Loucy (cell line): ENCODE data around the gene NRP1.

ENCODE experiments used
- H2AFZ ChIP-seq: fragments of 200-600 bp; sonication (generic); 2 replicates; pipeline ENCODE4 v1.6.0; 2016; ENCODE audit warnings: antibody characterized with exemption, mild to moderate bottlenecking, low read length, moderate library complexity
- H3F3A ChIP-seq: fragments of 200-600 bp; 2 replicates; pipeline ENCODE4 v1.6.0; 2016; ENCODE audit warnings: antibody characterized with exemption, low read depth, mild to moderate bottlenecking
- H3K27me3 ChIP-seq: fragments of 200-600 bp; sonication (generic); 2 replicates; pipeline ENCODE4 v1.6.1; 2014; ENCODE audit warnings: low read length, mild to moderate bottlenecking; ENCODE audit not compliant: insufficient read depth, poor library complexity, severe bottlenecking
- H3K36me3 ChIP-seq: fragments of 200-600 bp; sonication (generic); 2 replicates; pipeline ENCODE4 v1.6.1; 2016; ENCODE audit warnings: low read length; ENCODE audit not compliant: insufficient read depth
- H3K4me1 ChIP-seq: fragments of 200-600 bp; sonication (generic); 2 replicates; pipeline ENCODE4 v1.5.1; 2014; ENCODE audit warnings: low read length, mild to moderate bottlenecking; ENCODE audit not compliant: insufficient read depth, poor library complexity, severe bottlenecking
- H3K4me2 ChIP-seq: fragments of 200-600 bp; sonication (generic); 2 replicates; pipeline ENCODE4 v1.6.0; 2014; ENCODE audit warnings: antibody characterized with exemption, low read length, low read depth, mild to moderate bottlenecking; ENCODE audit not compliant: poor library complexity, severe bottlenecking
- H3K4me3 ChIP-seq: fragments of 200-600 bp; sonication (generic); 2 replicates; pipeline ENCODE4 v1.5.1; 2014; ENCODE audit warnings: low read length, mild to moderate bottlenecking, mixed read lengths; ENCODE audit not compliant: poor library complexity, severe bottlenecking
- H3K79me2 ChIP-seq: fragments of 200-600 bp; sonication (generic); 2 replicates; pipeline ENCODE4 v1.6.1; 2014; ENCODE audit warnings: low read length; ENCODE audit not compliant: insufficient read depth
- H3K9ac ChIP-seq: fragments of 200-600 bp; sonication (generic); 2 replicates; pipeline ENCODE4 v1.6.0; 2014; ENCODE audit warnings: mild to moderate bottlenecking, low read depth, low read length, moderate library complexity; ENCODE audit not compliant: poor library complexity, severe bottlenecking
- H3K9me2 ChIP-seq: fragments of 200-600 bp; sonication (generic); replicated peaks from 2 replicates; pipeline ENCODE4 v1.6.1; 2016; ENCODE audit warnings: low read depth, low read length, mixed read lengths
- H3K9me3 ChIP-seq: fragments of 200-600 bp; sonication (generic); 2 replicates; pipeline ENCODE4 v1.6.1; 2014; ENCODE audit warnings: mild to moderate bottlenecking, antibody characterized with exemption, low read length, low read depth; ENCODE audit not compliant: insufficient read depth
- H4K20me1 ChIP-seq: fragments of 200-600 bp; sonication (generic); 2 replicates; pipeline ENCODE4 v1.6.0; 2014; ENCODE audit warnings: antibody characterized with exemption, low read length, mild to moderate bottlenecking; ENCODE audit not compliant: insufficient read depth, poor library complexity, severe bottlenecking
- CTCF ChIP-seq: fragments of 200-600 bp; sonication (generic); conservative IDR thresholded peaks from 2 replicates; pipeline ENCODE4 v1.5.1; 2014; ENCODE audit warnings: mild to moderate bottlenecking, antibody characterized with exemption, low read length
- EZH2phosphoT487 ChIP-seq: fragments of 200-600 bp; IDR thresholded peaks from 2 replicates; pipeline ENCODE4 v1.6.1; 2018; ENCODE audit warnings: antibody characterized with exemption, mild to moderate bottlenecking, moderate library complexity, borderline replicate concordance

NRP1 gene

DNA sequence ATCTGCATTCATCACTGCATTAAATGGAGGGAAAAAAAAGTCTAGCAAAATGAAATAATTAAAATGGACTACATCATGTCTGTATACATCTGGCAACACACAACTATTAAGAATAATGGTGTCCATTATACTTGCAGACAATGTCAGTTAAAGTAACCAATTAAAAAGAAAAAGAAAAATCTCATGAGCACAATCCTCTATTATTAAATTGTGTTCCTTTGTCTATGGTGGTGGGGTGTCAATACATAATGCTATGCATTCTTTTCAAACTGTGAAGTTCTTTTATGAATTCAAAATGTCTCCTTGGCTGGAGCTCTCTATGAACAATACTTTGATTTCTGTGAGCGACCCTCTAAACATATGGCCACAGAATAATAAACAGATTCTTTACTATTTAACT lies 63.5 kb downstream of the NRP1 start:
- Histone ChIP-seq H3K9ac (no peak overlapping the region), H3K4me3 (no peak overlapping the region), H3K36me3 (no peaks in the 10 kb centered on the region), H3K9me3 (no peaks in the 10 kb centered on the region), H3F3A (no peaks in the 10 kb centered on the region), H4K20me1 (no peaks in the 10 kb centered on the region), H3K9me2 (no peaks in the 10 kb centered on the region), H3K27me3 (no peaks in the 10 kb centered on the region), H3K4me1 (no peaks in the 10 kb centered on the region), H3K4me2 (no peak overlapping the region), H2AFZ (no peak overlapping the region), H3K79me2 (no peaks in the 10 kb centered on the region)
- TF ChIP-seq EZH2phosphoT487 (no peak), CTCF (no peak)

GRCh38 chr10:33267708-33268107 lies 66.8 kb downstream of the NRP1 start:
- Histone ChIP-seq H3K79me2 (no peaks in the 10 kb centered on the region), H3K4me3 (no peak overlapping the region), H3K4me1 (no peaks in the 10 kb centered on the region), H3K4me2 (no peak overlapping the region), H3K36me3 (no peaks in the 10 kb centered on the region), H3K9me3 (no peaks in the 10 kb centered on the region), H3K9me2 (no peaks in the 10 kb centered on the region), H2AFZ (no peak overlapping the region), H4K20me1 (no peaks in the 10 kb centered on the region), H3K27me3 (no peaks in the 10 kb centered on the region), H3F3A (no peaks in the 10 kb centered on the region), H3K9ac (no peak overlapping the region)
- TF ChIP-seq CTCF = no peak
- TF ChIP-seq EZH2phosphoT487 = no peak

DNA sequence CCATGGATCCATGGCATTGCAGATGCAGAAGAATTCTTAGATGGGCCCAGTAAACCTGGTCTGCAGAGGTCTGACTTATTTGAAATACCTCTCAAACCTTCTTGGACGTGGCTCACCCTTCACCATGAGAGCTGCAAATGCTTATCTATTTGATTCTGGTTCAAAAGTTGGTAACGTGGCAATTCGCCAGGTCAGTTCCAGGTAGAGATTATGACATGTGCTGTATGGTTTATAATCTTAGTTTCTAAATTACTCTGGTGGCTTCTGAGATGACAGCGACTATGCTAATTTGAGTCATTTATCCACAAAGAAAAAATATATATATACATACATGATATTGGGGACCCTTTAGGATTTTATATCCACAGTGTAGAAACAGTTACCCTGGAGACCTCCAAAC lies 68.8 kb downstream of the NRP1 start:
- no peaks in the 10 kb centered on the region for H3K79me2 ChIP-seq
- no peak overlapping the region for H3K4me3 ChIP-seq
- no peak overlapping the region for H3K9ac ChIP-seq
- H3K9me3 ChIP-seq = no peaks in the 10 kb centered on the region
- TF ChIP-seq CTCF (no peak), EZH2phosphoT487 (no peak)
- no peaks in the 10 kb centered on the region for H3K27me3 ChIP-seq
- H3K4me1 ChIP-seq = no peaks in the 10 kb centered on the region
- H3K36me3 ChIP-seq = no peaks in the 10 kb centered on the region
- H3F3A ChIP-seq = no peaks in the 10 kb centered on the region
- H2AFZ ChIP-seq = no peak overlapping the region
- no peaks in the 10 kb centered on the region for H3K9me2 ChIP-seq
- no peak overlapping the region for H3K4me2 ChIP-seq
- no peaks in the 10 kb centered on the region for H4K20me1 ChIP-seq
